ENCODE data around the gene CD2AP.

DNA sequence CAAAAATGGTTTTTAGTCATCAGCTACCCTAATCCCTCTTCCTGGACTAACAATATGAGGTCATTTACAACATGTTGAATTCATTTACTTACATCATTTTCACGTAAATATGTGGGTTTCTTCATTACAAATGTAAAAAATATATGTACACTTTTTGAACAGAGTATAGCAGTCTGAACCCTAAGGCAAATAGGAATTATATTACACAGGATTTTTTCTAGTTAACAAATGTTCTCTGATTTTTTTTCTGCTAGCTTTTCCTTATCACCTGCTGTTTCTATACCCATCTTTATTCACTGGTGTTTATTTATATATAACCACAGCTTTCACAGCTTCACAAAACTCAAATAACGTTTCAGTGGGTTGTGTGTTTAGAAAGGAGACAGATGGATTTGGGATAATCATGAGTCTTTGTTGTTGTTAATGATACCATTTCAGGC is 21.0 kb upstream of the CD2AP start:
- TF ChIP-seq, protein P1, sequence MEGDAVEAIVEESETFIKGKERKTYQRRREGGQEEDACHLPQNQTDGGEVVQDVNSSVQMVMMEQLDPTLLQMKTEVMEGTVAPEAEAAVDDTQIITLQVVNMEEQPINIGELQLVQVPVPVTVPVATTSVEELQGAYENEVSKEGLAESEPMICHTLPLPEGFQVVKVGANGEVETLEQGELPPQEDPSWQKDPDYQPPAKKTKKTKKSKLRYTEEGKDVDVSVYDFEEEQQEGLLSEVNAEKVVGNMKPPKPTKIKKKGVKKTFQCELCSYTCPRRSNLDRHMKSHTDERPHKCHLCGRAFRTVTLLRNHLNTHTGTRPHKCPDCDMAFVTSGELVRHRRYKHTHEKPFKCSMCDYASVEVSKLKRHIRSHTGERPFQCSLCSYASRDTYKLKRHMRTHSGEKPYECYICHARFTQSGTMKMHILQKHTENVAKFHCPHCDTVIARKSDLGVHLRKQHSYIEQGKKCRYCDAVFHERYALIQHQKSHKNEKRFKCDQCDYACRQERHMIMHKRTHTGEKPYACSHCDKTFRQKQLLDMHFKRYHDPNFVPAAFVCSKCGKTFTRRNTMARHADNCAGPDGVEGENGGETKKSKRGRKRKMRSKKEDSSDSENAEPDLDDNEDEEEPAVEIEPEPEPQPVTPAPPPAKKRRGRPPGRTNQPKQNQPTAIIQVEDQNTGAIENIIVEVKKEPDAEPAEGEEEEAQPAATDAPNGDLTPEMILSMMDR (IDR thresholded peaks at IDR 0.05) = no peak
- TF ChIP-seq POLR2A (IDR thresholded peaks at IDR 0.05) = no peak

All from body of pancreas (tissue), 4 donors.